GM23248 (cell line): ENCODE measurements around the gene ADPGK. TPM values are rescaled to one million over a fixed set of nuclear protein-coding genes. Genes with fewer than 3 reads are reported as not detected.

Experiments used
- DNase-seq: peaks from one replicate; pipeline ENCODE4 v3.0.0-alpha.2; 2015
- H2AFZ ChIP-seq: fragments of 200-600 bp; sonication (generic); 2 replicates; pipeline ENCODE4 v1.6.1; 2016; ENCODE audit warnings: antibody characterized with exemption
- H3F3A ChIP-seq: fragments of 200-600 bp; sonication (generic); 2 replicates; pipeline ENCODE4 v1.6.1; 2016; ENCODE audit warnings: mild to moderate bottlenecking, antibody characterized with exemption, mixed run types; ENCODE audit not compliant: insufficient read depth
- H3K27ac ChIP-seq: fragments of 200-600 bp; sonication (generic); 2 replicates; pipeline ENCODE4 v1.5.1; 2016; ENCODE audit warnings: mild to moderate bottlenecking
- H3K27me3 ChIP-seq: fragments of 200-600 bp; sonication (generic); replicated peaks from 2 replicates; pipeline ENCODE4 v1.6.1; 2016; ENCODE audit warnings: mild to moderate bottlenecking; ENCODE audit not compliant: insufficient read depth
- H3K36me3 ChIP-seq: fragments of 200-600 bp; sonication (generic); 2 replicates; pipeline ENCODE4 v1.6.1; 2016; ENCODE audit warnings: low read depth, mild to moderate bottlenecking
- H3K4me1 ChIP-seq: fragments of 200-600 bp; sonication (generic); 2 replicates; pipeline ENCODE4 v1.6.1; 2016; ENCODE audit warnings: mild to moderate bottlenecking; ENCODE audit not compliant: insufficient read depth
- H3K4me2 ChIP-seq: fragments of 200-600 bp; sonication (generic); one replicate; pipeline ENCODE4 v1.6.1; 2016; ENCODE audit warnings: mild to moderate bottlenecking; ENCODE audit not compliant: unreplicated experiment
- H3K4me3 ChIP-seq: fragments of 200-600 bp; sonication (generic); 2 replicates; pipeline ENCODE4 v1.5.1; 2016; ENCODE audit warnings: mild to moderate bottlenecking
- H3K79me2 ChIP-seq: fragments of 200-600 bp; sonication (generic); 2 replicates; pipeline ENCODE4 v1.6.1; 2016; ENCODE audit warnings: mild to moderate bottlenecking; ENCODE audit not compliant: insufficient read depth
- H3K9ac ChIP-seq: fragments of 200-600 bp; sonication (generic); 2 replicates; pipeline ENCODE4 v1.6.1; 2016; ENCODE audit warnings: mild to moderate bottlenecking
- H3K9me2 ChIP-seq: fragments of 200-600 bp; sonication (generic); 2 replicates; pipeline ENCODE4 v1.6.1; 2016; ENCODE audit warnings: mixed run types, mild to moderate bottlenecking, moderate library complexity; ENCODE audit not compliant: insufficient read depth
- H3K9me3 ChIP-seq: fragments of 200-600 bp; sonication (generic); one replicate; pipeline ENCODE4 v1.6.1; 2017; ENCODE audit warnings: low read depth
- H4K20me1 ChIP-seq: fragments of 200-600 bp; sonication (generic); 2 replicates; pipeline ENCODE4 v1.6.0; 2016; ENCODE audit not compliant: insufficient read depth
- EZH2 ChIP-seq: fragments of 200-600 bp; sonication (generic); IDR thresholded peaks from 2 replicates; pipeline ENCODE4 v1.6.1; 2018; ENCODE audit warnings: antibody characterized with exemption, mild to moderate bottlenecking; ENCODE audit not compliant: insufficient read depth, poor library complexity, severe bottlenecking
- EZH2phosphoT487 ChIP-seq: fragments of 200-600 bp; sonication (generic); IDR thresholded peaks from 2 replicates; pipeline ENCODE4 v1.6.1; 2018; ENCODE audit warnings: antibody characterized with exemption, moderate library complexity, mild to moderate bottlenecking, low read depth; ENCODE audit not compliant: insufficient read depth
- WGBS, 2 experiments: methylation state at CpG; one replicate each; pipeline ENCODE4 v1.1.6; 2015 to 2017; ENCODE audit warnings: low lambda C conversion rate in 2 of 2, low coverage in 1 of 2; ENCODE audit errors: missing lambda C conversion rate in 2 of 2; 5-methylcytosine and 5-hydroxymethylcytosine counted together
- in situ Hi-C: fragments of 300-500 bp; cut with MboI; formaldehyde crosslinking; loops from 2 replicates; pipeline ENCODE4 v1.15.0; 2020
- polyA plus RNA-seq: library from polyadenylated mRNA; unstranded; fragments of >200 nt; fragmentation: Nextera tagmentation; extraction: Ambion mirVana; gene quantifications from 2 replicates; pipeline ENCODE4 v1.2.1, GENCODE V29; 2016
- total RNA-seq: library from RNA; depleted of rRNA; stranded (reverse); fragments of >200 nt; shearing (Covaris generic); gene quantifications from 2 replicates; pipeline ENCODE4 v1.2.3, GENCODE V29; 2014; rRNA removed

ADPGK gene
- total RNA-seq (66.6 and 86.2 TPM in 2 replicates), polyA plus RNA-seq (47.1 and 50.5 TPM in 2 replicates)

- DNase-seq: peak; percentile 94
- Histone ChIP-seq H4K20me1 (no peaks in the 10 kb centered on the region), H3K79me2 (peaks cover 46% of the 10 kb centered on the region), H3K36me3 (no peaks in the 10 kb centered on the region), H3K4me1 (peaks cover 33% of the 10 kb centered on the region), H3K4me3 (peak within 1 kb of the TSS; percentile 97), H3K27ac (peak within 1 kb of the TSS; percentile 96), H3K27me3 (no peaks in the 10 kb centered on the region), H3F3A (peaks cover 15% of the 10 kb centered on the region), H3K9me2 (no peaks in the 10 kb centered on the region), H3K4me2 (peak within 1 kb of the TSS; percentile 100), H3K9ac (peak within 1 kb of the TSS; percentile 89), H3K9me3 (no peaks in the 10 kb centered on the region), H2AFZ (peak within 1 kb of the TSS; percentile 100)
- WGBS, 2 experiments: 0 to 2% methylated on average over 50 to 62 of the region's 68 CpGs
- no peak for TF ChIP-seq EZH2
- no peak for TF ChIP-seq EZH2phosphoT487
- in situ Hi-C loops: loop anchor here (25.0 kb wide), 1 partner anchor 478 kb away; no protein-coding TSS in a partner anchor
These were observed at the start of gene ADPGK for GRCh38 chr15:72783640-72784455. Gene ADPGK, minus strand, starts transcription at chr15:72783758. Its CDS starts 67 bp downstream, at chr15:72783691.

GRCh38 chr15:72827226-72827625 is 43.7 kb upstream of the ADPGK start:
- no peak overlapping the region for H2AFZ ChIP-seq
- peaks cover 23% of the 10 kb centered on the region for H3K27me3 ChIP-seq
- no peak overlapping the region for H3K27ac ChIP-seq
- in situ Hi-C loops: no loop called here
- H3K9me2 ChIP-seq: no peaks in the 10 kb centered on the region
- H3K4me2 ChIP-seq: no peak overlapping the region
- no peak overlapping the region for H3K9ac ChIP-seq
- H3K36me3 ChIP-seq: no peaks in the 10 kb centered on the region
- H3K79me2 ChIP-seq: no peaks in the 10 kb centered on the region
- no peak overlapping the region for H3K4me3 ChIP-seq
- H4K20me1 ChIP-seq: no peaks in the 10 kb centered on the region
- TF ChIP-seq EZH2phosphoT487: no peak
- TF ChIP-seq EZH2: no peak
- no peaks in the 10 kb centered on the region for H3K9me3 ChIP-seq
- H3F3A ChIP-seq: no peaks in the 10 kb centered on the region
- no peaks in the 10 kb centered on the region for H3K4me1 ChIP-seq
- DNase-seq: peak; percentile 24

- Histone ChIP-seq H4K20me1 (no peaks in the 10 kb centered on the region), H3K9me2 (no peaks in the 10 kb centered on the region), H3K4me3 (no peak overlapping the region), H2AFZ (no peak overlapping the region), H3K9ac (no peak overlapping the region), H3K4me1 (no peaks in the 10 kb centered on the region), H3F3A (no peaks in the 10 kb centered on the region), H3K79me2 (no peaks in the 10 kb centered on the region), H3K27me3 (peaks cover 27% of the 10 kb centered on the region), H3K36me3 (no peaks in the 10 kb centered on the region), H3K4me2 (no peak overlapping the region), H3K27ac (no peak overlapping the region), H3K9me3 (no peaks in the 10 kb centered on the region)
- in situ Hi-C loops: no loop called here
- TF ChIP-seq EZH2phosphoT487: no peak
- no peak for TF ChIP-seq EZH2
- DNase-seq: no peak
- 57 to 61% methylated on average over 9 of the region's 9 CpGs for WGBS, 2 experiments
These were observed 43.1 kb upstream of the ADPGK start for GRCh38 chr15:72826611-72827010.

GRCh38 chr15:72825829-72826228 is 42.3 kb upstream of the ADPGK start:
- peaks cover 28% of the 10 kb centered on the region for H3K27me3 ChIP-seq
- in situ Hi-C loops: no loop called here
- H3K4me2 ChIP-seq: no peak overlapping the region
- no peaks in the 10 kb centered on the region for H3F3A ChIP-seq
- no peak overlapping the region for H3K27ac ChIP-seq
- no peaks in the 10 kb centered on the region for H3K4me1 ChIP-seq
- no peak for DNase-seq
- no peaks in the 10 kb centered on the region for H3K9me3 ChIP-seq
- WGBS, 2 experiments: 49 to 67% methylated on average over 3 to 4 of the region's 4 CpGs
- H3K36me3 ChIP-seq: no peaks in the 10 kb centered on the region
- TF ChIP-seq EZH2 (no peak), EZH2phosphoT487 (no peak)
- H2AFZ ChIP-seq: no peak overlapping the region
- no peaks in the 10 kb centered on the region for H4K20me1 ChIP-seq
- no peak overlapping the region for H3K9ac ChIP-seq
- no peaks in the 10 kb centered on the region for H3K9me2 ChIP-seq
- H3K79me2 ChIP-seq: no peaks in the 10 kb centered on the region
- H3K4me3 ChIP-seq: no peak overlapping the region
